OCI-LY3 (cell line): ENCODE measurements around the gene TMIGD1.

Experiments
- H2AFZ ChIP-seq: fragments of 200-600, 300-600 bp; shearing (Covaris generic); 2 replicates; pipeline ENCODE4 v1.6.0; 2014; ENCODE audit warnings: antibody characterized with exemption, low read depth, low read length
- H3K27ac ChIP-seq: fragments of 200-600, 300-600 bp; sonication (generic); 2 replicates; pipeline ENCODE4 v1.5.1; 2014; ENCODE audit warnings: mild to moderate bottlenecking, low read length, moderate library complexity, mixed read lengths
- H3K27me3 ChIP-seq: fragments of 200-600, 300-600 bp; sonication (generic); 2 replicates; pipeline ENCODE4 v1.6.1; 2014; ENCODE audit warnings: low read depth, low read length, mixed read lengths
- H3K36me3 ChIP-seq: fragments of 200-600, 300-600 bp; sonication (generic); replicated peaks from 2 replicates; pipeline ENCODE3; 2014; ENCODE audit warnings: low read depth, low read length, mixed read lengths
- H3K4me1 ChIP-seq: fragments of 300-600, 200-600 bp; sonication (generic); 2 replicates; pipeline ENCODE4 v1.6.1; 2014; ENCODE audit warnings: low read length, mixed read lengths
- H3K4me2 ChIP-seq: fragments of 200-600, 300-600 bp; sonication (generic); 2 replicates; pipeline ENCODE4 v1.6.1; 2014; ENCODE audit warnings: low read length, mixed read lengths
- H3K4me3 ChIP-seq: fragments of 300-600, 200-600 bp; sonication (generic); 2 replicates; pipeline ENCODE4 v1.5.1; 2014; ENCODE audit warnings: antibody characterized with exemption, mild to moderate bottlenecking, low read length, moderate library complexity
- H3K79me2 ChIP-seq: fragments of 300-600, 200-600 bp; shearing (Covaris generic); 2 replicates; pipeline ENCODE4 v1.6.1; 2014; ENCODE audit warnings: mild to moderate bottlenecking, low read length, mixed read lengths
- H3K9ac ChIP-seq: fragments of 300-600, 200-600 bp; shearing (Covaris generic); 2 replicates; pipeline ENCODE4 v1.6.0; 2014; ENCODE audit warnings: mild to moderate bottlenecking, low read length, moderate library complexity
- H3K9me3 ChIP-seq: fragments of 200-600, 300-600 bp; shearing (Covaris generic); 2 replicates; pipeline ENCODE4 v1.6.1; 2014; ENCODE audit warnings: low read length, mixed read lengths; ENCODE audit not compliant: insufficient read depth
- H4K20me1 ChIP-seq: fragments of 200-600, 300-600 bp; sonication (generic); 2 replicates; pipeline ENCODE4 v1.6.1; 2016; ENCODE audit warnings: low read length, mixed read lengths; ENCODE audit not compliant: insufficient read depth
- CTCF ChIP-seq: fragments of 200-600, 300-600 bp; sonication (generic); IDR thresholded peaks from 2 replicates; pipeline ENCODE4 v1.5.1; 2014; ENCODE audit warnings: antibody characterized with exemption, low read length, low read depth
- EZH2phosphoT487 ChIP-seq: fragments of 200-600 bp; shearing (Covaris generic); IDR thresholded peaks from 2 replicates; pipeline ENCODE4 v1.6.1; 2018; ENCODE audit warnings: antibody characterized with exemption, mixed run types, low read depth

The TMIGD1 gene

GRCh38 chr17:30340801-30341356, 7.0 kb upstream of the TMIGD1 start:
- peak overlapping the region; percentile 75 for H2AFZ ChIP-seq
- TF ChIP-seq EZH2phosphoT487 (no peak), CTCF (no peak)
- H3K9me3 ChIP-seq, result no peaks in the 10 kb centered on the region
- H3K27ac ChIP-seq, result no peak overlapping the region
- H4K20me1 ChIP-seq, result no peaks in the 10 kb centered on the region
- peak overlapping the region; percentile 24; the same call in 1 of the 2 replicates for H3K4me3 ChIP-seq
- peaks cover 6% of the 10 kb centered on the region for H3K27me3 ChIP-seq
- H3K4me2 ChIP-seq, result peak overlapping the region; percentile 59
- no peaks in the 10 kb centered on the region for H3K79me2 ChIP-seq
- no peaks in the 10 kb centered on the region for H3K36me3 ChIP-seq
- peaks cover 21% of the 10 kb centered on the region for H3K4me1 ChIP-seq
- no peak overlapping the region for H3K9ac ChIP-seq

- no peak overlapping the region for H3K4me3 ChIP-seq
- peaks cover 15% of the 10 kb centered on the region for H3K4me1 ChIP-seq
- H2AFZ ChIP-seq, result no peak overlapping the region
- no peak overlapping the region for H3K27ac ChIP-seq
- TF ChIP-seq EZH2phosphoT487, result no peak
- TF ChIP-seq CTCF, result no peak
- no peaks in the 10 kb centered on the region for H4K20me1 ChIP-seq
- H3K4me2 ChIP-seq, result no peak overlapping the region
- no peak overlapping the region for H3K9ac ChIP-seq
- peaks cover 6% of the 10 kb centered on the region for H3K27me3 ChIP-seq
- H3K79me2 ChIP-seq, result no peaks in the 10 kb centered on the region
- no peaks in the 10 kb centered on the region for H3K9me3 ChIP-seq
- no peaks in the 10 kb centered on the region for H3K36me3 ChIP-seq
Observed at GRCh38 chr17:30339086-30339485, 5.2 kb upstream of the TMIGD1 start.

GRCh38 chr17:30337393-30337999, 3.6 kb upstream of the TMIGD1 start:
- Histone ChIP-seq H3K4me3 (no peak overlapping the region), H3K4me2 (no peak overlapping the region), H3K9ac (no peak overlapping the region), H3K9me3 (no peaks in the 10 kb centered on the region), H3K27ac (no peak overlapping the region), H3K27me3 (peaks cover 6% of the 10 kb centered on the region), H3K36me3 (no peaks in the 10 kb centered on the region), H4K20me1 (no peaks in the 10 kb centered on the region), H3K79me2 (no peaks in the 10 kb centered on the region), H3K4me1 (peaks cover 17% of the 10 kb centered on the region), H2AFZ (no peak overlapping the region)
- TF ChIP-seq CTCF (no peak), EZH2phosphoT487 (no peak)

GRCh38 chr17:30336369-30337171, 2.7 kb upstream of the TMIGD1 start:
- Histone ChIP-seq H3K4me2 (peak overlapping the region; percentile 80), H3K27ac (no peak overlapping the region), H3K27me3 (peaks cover 6% of the 10 kb centered on the region), H4K20me1 (no peaks in the 10 kb centered on the region), H3K36me3 (no peaks in the 10 kb centered on the region), H3K4me1 (peaks cover 25% of the 10 kb centered on the region), H2AFZ (peak overlapping the region; percentile 94), H3K9ac (no peak overlapping the region), H3K4me3 (peak overlapping the region; percentile 62), H3K9me3 (no peaks in the 10 kb centered on the region), H3K79me2 (no peaks in the 10 kb centered on the region)
- TF ChIP-seq EZH2phosphoT487 (no peak), CTCF (peak; percentile 93)
